ENCODE measurements around the gene RALA. TPM values are rescaled to one million over a fixed set of nuclear protein-coding genes. Genes with fewer than 3 reads are reported as not detected.
"Not testable (repeated sequence)": the region's sequence is repeated elsewhere in the genome, so short reads cannot be mapped to it uniquely, and the experiment has no call there.

RALA gene
- total RNA-seq, 1 donor from 2014 or later, result 42.6 TPM

GRCh38 chr7:39666562-39666961, 43.2 kb downstream of the RALA start:
- H3K9me3 Mint-ChIP-seq, result peaks cover 7% of the 10 kb centered on the region

GRCh38 chr7:39667341-39667923, 44.1 kb downstream of the RALA start:
- Mint-ChIP-seq H3K9me3 (peaks cover 4% of the 10 kb centered on the region), H3K27ac (no peak overlapping the region), H3K27me3 (no peaks in the 10 kb centered on the region), H3K36me3 (peaks cover 26% of the 10 kb centered on the region), H3K4me1 (ENCODE audit: unreplicated experiment) (peaks cover 19% of the 10 kb centered on the region), H3K4me3 (no peak overlapping the region)
- DNase-seq (ENCODE audit: extremely low spot score, unreplicated experiment), result no peak
- TF ChIP-seq CTCF (conservative IDR thresholded peaks at IDR 0.05), result no peak

More at GRCh38 chr7:39666562-39666961, 43.2 kb downstream of the RALA start:
- no peak for TF ChIP-seq CTCF (conservative IDR thresholded peaks at IDR 0.05)
- no peaks in the 10 kb centered on the region for H3K27me3 Mint-ChIP-seq
- H3K4me3 Mint-ChIP-seq, result no peak overlapping the region
- DNase-seq (ENCODE audit: extremely low spot score, unreplicated experiment), result no peak
- H3K27ac Mint-ChIP-seq, result no peak overlapping the region
- H3K4me1 Mint-ChIP-seq (ENCODE audit: unreplicated experiment), result peaks cover 19% of the 10 kb centered on the region
- peaks cover 31% of the 10 kb centered on the region for H3K36me3 Mint-ChIP-seq

- Mint-ChIP-seq H3K4me1 (ENCODE audit: unreplicated experiment) (peaks cover 19% of the 10 kb centered on the region), H3K36me3 (peaks cover 21% of the 10 kb centered on the region)
- DNase-seq (ENCODE audit: extremely low spot score, unreplicated experiment); H3K9me3 Mint-ChIP-seq; H3K27ac Mint-ChIP-seq; H3K4me3 Mint-ChIP-seq; H3K27me3 Mint-ChIP-seq: not testable (repeated sequence)
These were observed 44.9 kb downstream of the RALA start for GRCh38 chr7:39668280-39668679.

GRCh38 chr7:39670052-39670451, 46.7 kb downstream of the RALA start:
- DNase-seq (ENCODE audit: extremely low spot score, unreplicated experiment), result no peak
- Mint-ChIP-seq H3K9me3 (no peaks in the 10 kb centered on the region), H3K27ac (no peak overlapping the region), H3K4me3 (no peak overlapping the region), H3K4me1 (ENCODE audit: unreplicated experiment) (peaks cover 19% of the 10 kb centered on the region), H3K36me3 (peaks cover 12% of the 10 kb centered on the region), H3K27me3 (no peaks in the 10 kb centered on the region)
- TF ChIP-seq CTCF (conservative IDR thresholded peaks at IDR 0.05), result no peak

- peaks cover 7% of the 10 kb centered on the region for H3K9me3 Mint-ChIP-seq
- no peak for TF ChIP-seq CTCF (conservative IDR thresholded peaks at IDR 0.05)
- no peaks in the 10 kb centered on the region for H3K27me3 Mint-ChIP-seq
- peaks cover 17% of the 10 kb centered on the region for H3K36me3 Mint-ChIP-seq
- no peak overlapping the region for H3K4me3 Mint-ChIP-seq
- H3K27ac Mint-ChIP-seq, result no peak overlapping the region
- H3K4me1 Mint-ChIP-seq (ENCODE audit: unreplicated experiment), result peaks cover 19% of the 10 kb centered on the region
- no peak for DNase-seq (ENCODE audit: extremely low spot score, unreplicated experiment)
These were observed 47.6 kb downstream of the RALA start for GRCh38 chr7:39670934-39671333.

- Mint-ChIP-seq H3K36me3 (peaks cover 17% of the 10 kb centered on the region), H3K27ac (no peak overlapping the region), H3K4me3 (no peak overlapping the region), H3K4me1 (ENCODE audit: unreplicated experiment) (peaks cover 12% of the 10 kb centered on the region), H3K27me3 (no peaks in the 10 kb centered on the region), H3K9me3 (peaks cover 7% of the 10 kb centered on the region)
- DNase-seq (ENCODE audit: extremely low spot score, unreplicated experiment), result no peak
- no peak for TF ChIP-seq CTCF (conservative IDR thresholded peaks at IDR 0.05)
These were observed 48.8 kb downstream of the RALA start for GRCh38 chr7:39672176-39672575.
